Fibroblast of upper back skin (primary cell): ENCODE results near the gene SERPINB8.

Experiments
- DNase-seq: peaks from one replicate; pipeline ENCODE4 v3.0.0-alpha.2; 2013

SERPINB8 gene

GRCh38 chr18:64019922-64020756, 50.3 kb downstream of the SERPINB8 start:
- DNase-seq = no peak

- DNase-seq = no peak
Measured at GRCh38 chr18:64026350-64026749, 56.5 kb downstream of the SERPINB8 start.

GRCh38 chr18:64027931-64028695, 58.2 kb downstream of the SERPINB8 start:
- DNase-seq = no peak

GRCh38 chr18:64029096-64029495, 59.2 kb downstream of the SERPINB8 start:
- no peak for DNase-seq

GRCh38 chr18:64031411-64031810, 61.5 kb downstream of the SERPINB8 start:
- no peak for DNase-seq

- no peak for DNase-seq
Measured at GRCh38 chr18:64032312-64032711, 62.4 kb downstream of the SERPINB8 start.

GRCh38 chr18:64037812-64038414, 68.0 kb downstream of the SERPINB8 start:
- peak; percentile 27 for DNase-seq
